SK-N-MC (cell line): Measurements from ENCODE around the gene CLEC16A.
A peak's percentile ranks its signal among the peaks of the same experiment; 100 is the strongest.

ENCODE experiments used
- DNase-seq: peaks from one replicate; pipeline ENCODE4 v3.0.0-alpha.2; 2011; ENCODE audit warnings: low read depth, low spot score
- H3K27ac ChIP-seq: fragments of 200-600 bp; sonication (generic); 2 replicates; pipeline ENCODE4 v1.5.1; 2016; ENCODE audit warnings: mixed run types
- H3K36me3 ChIP-seq: fragments of 200-600 bp; sonication (generic); 2 replicates; pipeline ENCODE4 v1.6.1; 2017; ENCODE audit warnings: antibody characterized with exemption, low read length, mixed read lengths; ENCODE audit not compliant: insufficient read depth
- H3K4me3 ChIP-seq: fragments of 200-600 bp; sonication (generic); 2 replicates; pipeline ENCODE4 v1.5.1; 2016
- H3K9ac ChIP-seq: fragments of 200-600 bp; sonication (generic); 2 replicates; pipeline ENCODE4 v1.8.0; 2017; ENCODE audit warnings: mixed run types, mixed read lengths; ENCODE audit not compliant: insufficient read length
- H3K9me3 ChIP-seq: fragments of 200-600 bp; sonication (generic); 2 replicates; pipeline ENCODE4 v1.6.1; 2017; ENCODE audit warnings: low read depth, mild to moderate bottlenecking, antibody characterized with exemption, low read length, moderate library complexity, mixed read lengths
- EZH2 ChIP-seq: fragments of 200-600 bp; sonication (generic); IDR thresholded peaks from one replicate; pipeline ENCODE4 v1.6.1; 2017; ENCODE audit warnings: antibody characterized with exemption
- FOXP2 ChIP-seq: optimal IDR thresholded peaks from 2 replicates; pipeline ENCODE3; 2011; ENCODE audit warnings: mild to moderate bottlenecking, moderate library complexity; ENCODE audit not compliant: insufficient read depth; ENCODE audit errors: extremely low read length, control extremely low read depth
- POLR2AphosphoS5 ChIP-seq: IDR thresholded peaks from 2 replicates; pipeline ENCODE4 v1.6.1; 2012; ENCODE audit warnings: mild to moderate bottlenecking, low read depth, low read length, borderline replicate concordance

The CLEC16A gene

DNA sequence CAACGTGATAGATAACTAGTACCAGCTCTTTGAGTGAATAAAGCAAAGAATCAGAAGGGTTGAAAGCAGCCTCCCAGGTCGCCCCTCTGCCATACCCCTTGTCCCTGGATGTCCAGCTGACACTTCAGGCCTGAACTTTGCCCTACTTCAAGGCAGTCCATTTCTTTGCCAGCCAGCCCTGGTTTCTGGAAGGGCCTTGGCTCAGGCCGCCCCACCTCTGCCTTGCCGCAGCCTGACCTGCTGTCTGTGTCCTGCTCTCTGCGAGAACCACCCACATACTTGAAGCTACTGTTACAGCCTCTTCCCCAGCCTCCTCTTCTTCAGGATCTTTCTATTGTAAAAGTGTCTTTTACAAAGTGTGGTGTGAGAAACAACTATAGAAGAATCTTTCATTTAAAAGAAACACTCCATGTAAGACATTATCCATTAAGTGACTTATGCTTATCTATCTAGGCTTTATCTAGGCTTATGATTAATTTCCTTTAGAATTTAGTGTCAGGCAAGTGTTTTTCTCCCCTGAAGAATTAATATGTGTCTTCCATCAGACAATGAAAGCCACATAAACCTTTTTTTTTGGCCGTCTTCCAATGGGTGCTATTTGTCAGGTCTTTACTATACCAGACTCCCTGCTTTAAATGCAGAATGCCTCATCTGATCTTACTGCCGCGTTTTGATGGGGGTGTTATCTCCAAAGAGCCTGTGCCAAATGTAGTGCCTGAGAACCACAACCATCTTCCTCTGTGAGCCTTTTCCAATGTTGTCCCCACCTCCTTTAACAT is 177.7 kb downstream of the CLEC16A start:
- DNase-seq, result no peak
- TF ChIP-seq EZH2 (no peak), POLR2AphosphoS5 (no peak), FOXP2 (no peak)
- Histone ChIP-seq H3K9ac (no peak overlapping the region), H3K4me3 (no peak overlapping the region), H3K9me3 (no peaks in the 10 kb centered on the region), H3K36me3 (peaks cover 8% of the 10 kb centered on the region; the same call in 1 of the 2 replicates), H3K27ac (0 out of 2 replicates have a peak overlapping the region, but pooled peaks have one; percentile 45)

DNA sequence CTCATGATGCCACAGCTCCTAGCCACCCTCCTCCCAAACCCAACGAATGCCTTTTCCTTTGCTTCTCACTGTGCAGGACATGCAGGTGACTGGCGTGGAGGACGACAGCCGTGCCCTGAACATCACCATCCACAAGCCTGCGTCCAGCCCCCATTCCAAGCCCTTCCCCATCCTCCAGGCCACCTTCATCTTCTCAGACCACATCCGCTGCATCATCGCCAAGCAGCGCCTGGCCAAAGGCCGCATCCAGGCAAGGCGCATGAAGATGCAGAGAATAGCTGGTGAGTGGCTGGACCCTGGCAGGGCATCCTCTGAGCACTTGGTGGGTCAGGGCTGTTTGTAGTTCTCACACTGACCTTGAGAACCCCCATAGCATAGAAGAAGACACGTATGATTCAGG is 179.3 kb downstream of the CLEC16A start:
- H3K27ac ChIP-seq, result no peak overlapping the region
- DNase-seq, result no peak
- no peaks in the 10 kb centered on the region for H3K9me3 ChIP-seq
- H3K9ac ChIP-seq, result no peak overlapping the region
- H3K4me3 ChIP-seq, result no peak overlapping the region
- no peak for TF ChIP-seq FOXP2
- no peak for TF ChIP-seq EZH2
- TF ChIP-seq POLR2AphosphoS5, result no peak
- peaks cover 8% of the 10 kb centered on the region; the same call in 1 of the 2 replicates for H3K36me3 ChIP-seq

DNA sequence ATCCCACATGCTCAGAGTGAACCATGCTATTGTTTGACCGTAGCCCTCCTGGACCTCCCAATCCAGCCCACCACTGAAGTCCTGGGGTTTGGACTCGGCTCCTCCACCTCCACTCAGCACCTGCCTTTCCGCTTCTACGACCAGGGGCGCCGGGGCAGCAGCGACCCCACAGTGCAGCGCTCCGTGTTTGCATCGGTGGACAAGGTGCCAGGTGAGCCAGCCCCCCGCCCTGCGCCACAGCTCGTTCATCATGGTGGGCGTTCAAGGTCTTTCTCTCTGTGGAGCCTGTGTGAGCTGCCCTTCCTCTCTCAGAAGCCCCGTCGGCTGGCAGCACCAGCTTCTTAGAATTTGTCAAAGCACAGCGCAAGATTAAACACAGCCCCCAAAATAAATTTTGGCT is 181.6 kb downstream of the CLEC16A start:
- Histone ChIP-seq H3K36me3 (peaks cover 8% of the 10 kb centered on the region; the same call in 1 of the 2 replicates), H3K4me3 (no peak overlapping the region), H3K27ac (no peak overlapping the region), H3K9me3 (no peaks in the 10 kb centered on the region), H3K9ac (no peak overlapping the region)
- DNase-seq, result no peak
- TF ChIP-seq EZH2 (no peak), FOXP2 (no peak), POLR2AphosphoS5 (no peak)

DNA sequence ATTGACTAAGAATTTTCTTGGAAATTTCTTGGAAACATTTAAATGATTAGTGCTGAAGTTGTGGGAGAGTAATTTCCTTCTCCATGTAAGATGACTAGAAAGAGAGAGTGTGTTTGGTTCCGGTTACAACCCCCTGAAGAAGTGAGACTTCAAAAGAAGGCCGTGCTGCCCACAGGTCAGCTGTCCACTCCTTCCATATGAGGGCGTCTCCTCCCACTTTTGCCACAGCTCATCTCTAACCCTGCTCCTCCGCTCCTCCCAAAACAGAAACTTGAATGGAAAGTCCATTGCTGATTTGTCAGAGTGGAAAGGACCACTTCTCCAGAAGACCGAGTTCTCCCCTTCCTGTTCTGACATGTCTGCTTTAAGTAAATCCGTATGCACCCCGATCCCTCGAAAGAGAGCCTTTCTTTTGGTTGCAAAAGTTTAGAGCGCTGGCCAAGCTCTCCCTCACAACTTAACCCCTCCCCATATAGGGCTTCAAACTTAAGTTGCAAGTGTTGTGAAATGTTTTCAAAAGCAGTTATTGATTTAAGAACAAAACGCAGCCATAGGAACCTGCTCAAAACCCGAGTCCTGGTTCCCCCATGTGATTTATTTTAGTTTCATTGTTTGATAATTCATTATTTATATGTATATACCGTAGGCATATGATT is 182.2 kb downstream of the CLEC16A start:
- Histone ChIP-seq H3K27ac (no peak overlapping the region), H3K36me3 (peaks cover 8% of the 10 kb centered on the region; the same call in 1 of the 2 replicates), H3K4me3 (no peak overlapping the region), H3K9ac (no peak overlapping the region), H3K9me3 (no peaks in the 10 kb centered on the region)
- DNase-seq, result no peak
- TF ChIP-seq FOXP2, result no peak
- no peak for TF ChIP-seq POLR2AphosphoS5
- TF ChIP-seq EZH2, result no peak

DNA sequence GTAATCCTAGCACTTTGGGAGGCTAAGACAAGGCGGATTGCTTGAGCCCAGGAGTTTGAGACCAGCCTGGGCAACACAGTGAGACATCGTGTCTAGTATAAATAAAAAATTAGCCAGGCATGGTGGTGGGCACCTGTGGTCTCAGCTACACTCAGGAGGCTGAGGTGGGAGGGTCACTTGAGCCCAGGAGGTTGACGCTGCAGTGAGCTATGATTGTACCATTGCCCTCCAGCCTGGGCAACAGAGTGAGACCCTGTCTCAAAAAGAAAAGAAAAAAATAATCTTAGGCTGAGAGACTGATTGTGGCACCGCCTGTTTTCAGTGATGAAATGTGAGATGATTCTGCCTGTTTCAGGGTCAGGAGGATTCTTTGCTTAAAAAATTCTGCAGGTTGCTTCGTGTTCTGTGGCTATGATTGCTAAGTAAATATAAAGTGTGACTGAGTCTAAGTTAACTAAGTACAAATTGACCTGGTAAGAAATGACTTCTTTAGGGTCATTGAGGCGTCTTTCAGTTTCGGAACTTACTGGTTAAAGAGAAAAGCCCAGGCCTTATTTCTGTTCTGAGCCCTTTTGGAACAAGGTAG is 183.3 kb downstream of the CLEC16A start:
- no peak for DNase-seq
- no peaks in the 10 kb centered on the region for H3K9me3 ChIP-seq
- no peak overlapping the region for H3K27ac ChIP-seq
- peaks cover 8% of the 10 kb centered on the region; the same call in 1 of the 2 replicates for H3K36me3 ChIP-seq
- no peak overlapping the region for H3K9ac ChIP-seq
- no peak overlapping the region for H3K4me3 ChIP-seq
- TF ChIP-seq POLR2AphosphoS5 (no peak), EZH2 (no peak), FOXP2 (no peak)

DNA sequence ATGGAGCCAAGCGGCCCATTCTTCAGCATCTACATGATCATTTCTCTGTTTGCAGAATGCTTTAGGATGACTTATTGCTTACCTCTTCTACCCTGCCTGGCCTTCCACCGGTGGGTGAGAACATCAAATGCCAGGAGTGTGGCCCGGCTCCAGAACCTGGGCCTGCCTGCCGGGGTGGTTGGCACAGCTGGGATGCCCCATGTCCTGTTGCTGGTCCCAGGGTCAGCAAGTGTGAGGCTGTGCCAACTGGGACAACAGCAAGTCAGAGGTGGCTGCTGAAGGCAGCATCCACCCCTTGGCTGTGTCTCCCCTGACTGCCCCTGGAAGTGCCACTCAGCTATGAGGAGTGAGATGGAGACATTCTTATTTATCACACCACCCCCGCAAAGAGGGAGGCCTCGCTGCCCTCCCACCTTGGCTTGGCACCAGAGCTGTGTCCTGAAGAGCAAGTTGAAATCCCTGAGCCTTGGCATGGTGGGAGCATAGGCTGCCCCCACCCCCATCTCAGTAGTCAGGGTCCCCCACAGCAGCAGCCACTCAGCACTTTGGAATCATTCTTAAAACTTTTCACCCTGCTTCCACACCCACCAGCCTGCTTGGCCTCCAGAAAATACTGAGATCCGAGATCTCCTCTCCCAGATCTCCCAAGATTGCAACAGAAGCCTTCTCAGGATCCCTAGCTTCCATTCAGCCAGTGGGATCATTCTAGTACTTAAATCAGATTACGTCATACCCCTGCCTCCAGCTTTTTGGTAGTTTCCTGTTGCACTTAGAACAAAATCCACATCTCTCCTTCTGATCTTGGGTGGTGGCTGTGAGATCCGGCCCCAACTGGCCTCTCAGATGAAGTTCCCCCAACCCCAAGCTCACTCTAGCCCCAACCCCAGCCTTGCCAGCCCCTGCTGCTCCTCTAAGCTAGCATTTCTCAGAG is 184.1 kb downstream of the CLEC16A start:
- TF ChIP-seq POLR2AphosphoS5 (no peak), FOXP2 (no peak), EZH2 (no peak)
- DNase-seq, result peak; percentile 74
- Histone ChIP-seq H3K27ac (peak overlapping the region; percentile 93), H3K9me3 (no peaks in the 10 kb centered on the region), H3K36me3 (peaks cover 8% of the 10 kb centered on the region; the same call in 1 of the 2 replicates), H3K4me3 (peak overlapping the region; percentile 67), H3K9ac (peak overlapping the region; percentile 37)

DNA sequence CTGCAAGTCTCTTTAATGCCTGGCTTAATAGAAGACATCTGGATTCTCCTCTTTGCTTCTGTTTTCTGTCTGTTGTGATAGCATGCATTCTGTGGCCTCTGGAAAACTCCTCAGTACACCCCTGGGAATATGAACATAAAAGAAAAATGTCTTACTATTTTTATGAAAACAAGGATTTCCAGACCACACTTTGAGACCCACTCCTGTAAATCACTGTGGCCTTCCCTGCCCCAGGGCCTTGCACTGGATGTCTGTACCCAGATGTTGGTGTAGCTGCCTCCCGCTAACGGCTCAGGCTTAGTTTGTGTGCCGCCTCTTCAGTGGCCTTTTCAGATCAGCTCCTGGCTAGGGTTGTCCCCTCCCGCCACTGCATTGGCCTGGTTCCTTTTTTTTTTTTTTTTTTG is 185.0 kb downstream of the CLEC16A start:
- no peak overlapping the region for H3K9ac ChIP-seq
- peak overlapping the region; percentile 93 for H3K27ac ChIP-seq
- peak; percentile 62; the same call in 1 of the 2 replicates for TF ChIP-seq POLR2AphosphoS5
- no peak for TF ChIP-seq EZH2
- no peaks in the 10 kb centered on the region; the same call in 1 of the 2 replicates for H3K36me3 ChIP-seq
- peak overlapping the region; percentile 67 for H3K4me3 ChIP-seq
- H3K9me3 ChIP-seq, result no peaks in the 10 kb centered on the region
- DNase-seq, result peak; percentile 98

DNA sequence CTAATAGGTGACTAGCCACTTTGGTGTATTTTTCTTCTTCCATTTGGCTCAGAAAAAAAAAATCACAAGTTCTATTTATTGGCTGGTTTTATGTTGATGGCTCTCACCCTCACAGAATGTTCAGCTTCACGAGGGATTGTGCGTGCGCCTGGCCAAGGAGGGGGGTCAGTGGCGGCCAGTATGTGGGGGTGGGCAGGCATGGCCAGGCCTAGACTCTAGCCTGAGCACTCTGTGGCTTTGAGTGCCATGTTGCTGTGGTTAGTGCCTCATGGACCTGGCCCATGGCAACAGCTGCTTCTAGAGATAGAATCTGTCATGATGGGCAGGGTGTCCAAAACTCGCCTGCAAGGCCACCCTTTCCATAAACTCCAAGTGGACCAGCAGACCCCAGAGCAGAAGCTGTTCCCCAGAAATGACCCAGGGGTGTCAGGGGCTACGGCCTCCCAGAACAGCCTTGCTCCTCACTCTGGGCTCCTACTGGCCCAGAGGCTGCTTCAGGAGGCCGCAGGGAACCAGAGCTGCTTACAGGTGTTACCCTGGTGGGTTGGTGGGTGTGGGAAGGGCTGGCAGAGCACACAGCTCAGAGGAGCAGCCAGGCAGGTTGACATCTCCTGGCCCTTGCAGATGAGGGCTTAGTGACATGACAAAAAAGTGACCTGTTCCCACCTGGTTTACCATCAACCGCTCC is 186.8 kb downstream of the CLEC16A start:
- Histone ChIP-seq H3K4me3 (no peak overlapping the region), H3K36me3 (no peaks in the 10 kb centered on the region; the same call in 1 of the 2 replicates), H3K9me3 (no peaks in the 10 kb centered on the region), H3K27ac (no peak overlapping the region), H3K9ac (no peak overlapping the region)
- TF ChIP-seq EZH2 (no peak), FOXP2 (no peak), POLR2AphosphoS5 (no peak)
- no peak for DNase-seq
